UCSD-AML1 (cell line): ENCODE results near the gene AFF1.

Experiments
- DNase-seq: peaks from one replicate; lab custom pipeline; 2025; ENCODE audit not compliant: unreplicated experiment; lab: John Stamatoyannopoulos, UW

Gene AFF1

DNA sequence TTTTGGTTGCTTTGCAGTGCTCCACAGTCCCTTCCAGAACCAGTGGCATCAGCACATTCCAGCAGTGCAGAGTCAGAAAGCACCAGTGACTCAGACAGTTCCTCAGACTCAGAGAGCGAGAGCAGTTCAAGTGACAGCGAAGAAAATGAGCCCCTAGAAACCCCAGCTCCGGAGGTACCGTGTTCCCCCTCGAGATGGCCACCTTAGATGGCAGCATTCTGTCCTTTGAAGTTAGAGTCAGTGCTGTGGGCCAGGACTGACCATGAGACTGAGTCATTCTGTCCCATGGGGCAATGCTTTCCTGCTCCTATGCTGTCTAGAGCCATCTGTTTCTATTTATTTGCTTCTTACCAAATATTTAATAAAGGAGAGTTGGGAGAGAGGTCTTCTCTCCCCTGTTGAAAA lies 173.3 kb downstream of the AFF1 start:
- DNase-seq: no peak

DNA sequence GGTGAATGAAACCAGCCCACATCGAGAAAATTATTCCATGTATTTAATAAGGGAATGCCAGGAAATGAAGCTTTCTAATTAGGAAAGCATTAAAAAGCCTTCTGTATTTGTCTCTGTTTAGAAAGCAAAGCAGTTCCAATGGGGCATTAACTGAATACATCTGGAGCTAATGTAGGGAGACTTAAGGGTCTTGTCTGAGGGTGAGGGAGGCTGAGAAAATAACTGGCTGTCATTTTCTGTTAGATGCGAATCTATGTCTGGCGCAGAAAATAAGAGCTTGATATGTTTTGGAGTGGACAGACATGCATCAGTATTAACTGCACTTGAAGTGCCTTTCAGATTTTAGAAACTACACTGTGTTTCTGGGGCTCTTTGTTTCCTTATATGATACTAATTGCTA lies 174.3 kb downstream of the AFF1 start:
- no peak for DNase-seq

DNA sequence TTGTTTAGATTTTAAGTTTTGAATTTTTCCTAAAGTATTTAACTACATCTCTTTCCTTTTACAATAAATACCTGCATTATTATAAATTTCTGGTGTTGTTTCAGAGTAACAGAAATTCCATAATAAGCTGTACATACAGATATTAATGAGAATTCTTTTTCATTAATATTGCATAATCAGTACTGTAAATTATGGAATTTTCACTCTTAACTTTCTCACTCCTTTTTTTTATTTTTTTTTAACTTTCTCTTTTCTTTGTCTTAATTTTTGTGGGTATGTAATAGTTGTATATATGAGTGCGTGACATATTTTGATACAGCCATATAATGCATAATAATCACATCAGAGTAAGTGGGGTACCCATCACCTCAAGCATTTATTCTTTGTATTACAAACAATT lies 175.1 kb downstream of the AFF1 start:
- no peak for DNase-seq

DNA sequence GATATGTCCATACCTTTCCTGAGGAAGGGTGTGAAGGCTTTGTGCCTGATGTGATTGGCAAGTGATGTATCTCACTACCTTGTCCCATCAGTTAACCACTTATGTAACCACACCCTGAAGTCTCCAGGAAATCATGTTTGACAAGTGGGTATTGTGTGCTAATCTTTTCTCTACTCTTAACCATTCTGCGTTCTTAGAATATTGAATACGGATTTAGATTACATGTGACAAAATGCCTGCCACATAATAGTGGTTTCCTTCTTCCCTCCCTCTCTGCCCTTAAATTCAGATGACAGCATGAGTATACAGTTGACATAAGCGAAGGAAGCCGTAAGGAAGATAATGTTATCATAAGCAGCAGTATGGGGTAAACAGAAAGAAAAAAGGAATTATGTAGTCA lies 177.3 kb downstream of the AFF1 start:
- DNase-seq: no peak

DNA sequence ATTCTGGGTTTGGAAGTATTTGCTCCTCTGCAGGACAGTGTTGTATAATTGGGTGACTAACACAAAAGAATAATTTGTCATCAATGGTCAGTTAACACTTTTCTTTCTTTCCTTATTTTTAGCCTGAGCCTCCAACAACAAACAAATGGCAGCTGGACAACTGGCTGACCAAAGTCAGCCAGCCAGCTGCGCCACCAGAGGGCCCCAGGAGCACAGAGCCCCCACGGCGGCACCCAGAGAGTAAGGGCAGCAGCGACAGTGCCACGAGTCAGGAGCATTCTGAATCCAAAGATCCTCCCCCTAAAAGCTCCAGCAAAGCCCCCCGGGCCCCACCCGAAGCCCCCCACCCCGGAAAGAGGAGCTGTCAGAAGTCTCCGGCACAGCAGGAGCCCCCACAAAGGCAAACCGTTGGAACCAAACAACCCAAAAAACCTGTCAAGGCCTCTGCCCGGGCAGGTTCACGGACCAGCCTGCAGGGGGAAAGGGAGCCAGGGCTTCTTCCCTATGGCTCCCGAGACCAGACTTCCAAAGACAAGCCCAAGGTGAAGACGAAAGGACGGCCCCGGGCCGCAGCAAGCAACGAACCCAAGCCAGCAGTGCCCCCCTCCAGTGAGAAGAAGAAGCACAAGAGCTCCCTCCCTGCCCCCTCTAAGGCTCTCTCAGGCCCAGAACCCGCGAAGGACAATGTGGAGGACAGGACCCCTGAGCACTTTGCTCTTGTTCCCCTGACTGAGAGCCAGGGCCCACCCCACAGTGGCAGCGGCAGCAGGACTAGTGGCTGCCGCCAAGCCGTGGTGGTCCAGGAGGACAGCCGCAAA lies 179.6 kb downstream of the AFF1 start:
- DNase-seq: no peak

DNA sequence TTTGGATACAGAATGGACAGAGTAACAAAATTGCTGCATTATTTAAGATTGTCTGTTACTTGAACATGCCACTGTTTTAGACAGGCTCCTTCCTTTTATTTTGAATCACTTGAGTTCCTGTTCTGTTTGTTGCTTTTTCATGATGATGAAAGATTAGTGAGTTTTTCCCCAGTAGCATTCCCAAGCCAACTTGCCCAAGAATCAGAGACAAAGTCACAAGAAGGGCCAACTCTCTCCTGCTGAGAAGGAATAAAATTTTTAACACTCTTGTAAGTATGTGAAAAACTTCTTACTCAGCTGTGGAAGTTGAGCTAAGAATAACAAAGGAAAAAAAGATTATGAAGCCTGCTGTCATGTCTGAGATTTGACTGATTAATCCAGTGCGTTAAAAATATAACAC lies 181.4 kb downstream of the AFF1 start:
- no peak for DNase-seq

DNA sequence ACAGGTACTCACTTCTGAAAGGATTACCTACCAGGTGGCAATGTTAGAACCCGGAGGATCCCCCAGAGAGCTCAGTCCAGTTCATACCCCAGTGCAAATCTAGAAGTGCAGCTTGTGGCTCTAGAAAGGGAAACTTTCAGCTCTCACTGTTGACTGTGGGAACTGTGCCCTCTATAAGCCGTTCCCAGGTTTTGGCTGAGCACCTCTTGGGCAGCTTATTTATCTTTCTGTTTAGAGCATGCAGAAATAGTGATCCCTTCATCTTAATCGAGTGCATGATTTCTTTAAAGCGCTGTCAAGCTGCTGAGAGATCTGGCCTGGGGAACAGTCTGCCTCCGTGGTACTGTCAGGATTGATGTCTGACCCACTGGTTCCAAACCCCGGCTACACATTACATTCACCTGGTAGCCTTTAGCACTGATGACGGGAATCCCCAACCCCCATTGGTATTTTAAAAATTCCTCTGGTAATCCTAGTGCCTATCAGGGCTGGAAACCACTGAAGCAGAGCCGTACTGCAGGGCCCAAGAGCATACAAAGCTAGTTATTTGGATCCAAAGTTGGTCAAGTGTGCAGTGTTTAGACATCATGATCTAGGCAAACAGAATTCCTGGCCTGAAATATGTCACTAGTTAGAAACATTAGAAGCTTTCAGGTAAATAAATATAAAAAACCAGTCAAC lies 182.4 kb downstream of the AFF1 start:
- DNase-seq: no peak

DNA sequence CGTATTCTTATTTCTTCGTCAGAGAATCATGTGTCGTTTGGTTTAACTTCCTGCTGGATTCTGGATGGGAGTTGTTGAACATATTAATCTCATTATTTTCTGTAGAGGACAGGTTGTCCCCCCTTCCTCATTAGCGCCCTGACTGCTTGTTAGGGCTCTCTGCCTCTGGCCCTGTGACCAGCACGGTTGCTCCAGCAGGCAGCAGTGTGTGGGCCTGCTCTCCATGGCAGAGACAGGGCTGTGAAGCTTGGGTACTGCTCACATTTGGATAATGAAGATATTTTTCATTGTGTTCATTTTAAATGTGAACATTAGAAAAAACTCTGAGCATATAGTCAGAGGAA lies 182.9 kb downstream of the AFF1 start:
- no peak for DNase-seq

DNA sequence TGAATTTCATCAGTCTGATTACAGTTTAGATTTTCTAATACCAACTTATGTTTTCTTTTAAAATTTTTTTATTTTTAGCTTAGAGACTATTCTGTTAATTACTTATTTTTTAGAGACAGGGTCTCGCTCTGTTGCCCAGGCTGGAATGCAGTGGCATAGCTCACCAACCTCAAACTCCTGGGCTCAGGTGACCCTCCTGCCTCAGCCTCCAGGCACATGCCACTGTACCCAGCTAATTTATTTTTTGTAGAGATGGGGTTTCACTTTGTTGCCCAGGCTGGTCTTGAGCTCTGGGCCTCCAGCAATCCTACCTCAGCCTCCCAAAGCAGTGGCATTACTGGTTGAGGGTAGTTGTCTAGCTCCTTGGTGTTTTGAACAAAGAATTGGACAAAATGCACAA lies 183.6 kb downstream of the AFF1 start:
- no peak for DNase-seq

DNA sequence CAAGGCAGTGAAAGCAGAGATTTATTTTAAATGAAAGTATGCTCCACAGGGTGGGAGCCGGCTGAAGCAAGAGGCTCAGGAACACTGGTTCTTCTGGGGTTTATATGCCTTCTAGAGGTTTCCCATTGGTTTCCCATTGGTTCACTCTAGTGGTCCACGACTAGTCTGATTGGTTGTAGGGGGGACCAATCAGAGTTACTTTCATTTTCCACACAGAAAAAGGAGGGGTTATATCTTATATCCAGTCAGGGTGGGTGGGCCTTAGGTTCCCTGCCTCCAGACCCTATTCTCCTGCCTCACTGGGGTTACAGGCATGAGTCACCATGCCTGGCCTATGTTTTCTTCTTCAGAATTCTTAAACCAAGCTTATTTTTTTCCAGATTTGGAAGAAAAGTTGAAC lies 184.0 kb downstream of the AFF1 start:
- DNase-seq: no peak

DNA sequence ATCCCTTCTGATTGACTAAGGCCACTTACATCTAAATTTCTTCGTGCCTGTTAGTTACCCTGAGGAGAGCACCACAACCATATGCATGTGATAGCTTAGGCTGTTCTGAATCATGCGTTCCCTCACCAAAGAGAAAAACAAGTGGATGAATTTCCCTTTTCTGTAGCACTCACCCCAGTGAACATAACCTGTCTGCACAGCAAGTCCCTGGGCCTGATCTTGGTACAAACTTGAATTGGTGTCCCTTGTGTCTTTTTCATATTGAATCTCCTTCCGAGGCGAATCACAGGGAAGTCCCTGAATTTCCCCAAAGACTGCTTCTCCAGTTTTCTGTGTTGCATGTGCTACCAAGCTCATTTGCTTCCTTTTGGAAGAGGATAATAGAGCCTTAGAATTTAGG lies 185.2 kb downstream of the AFF1 start:
- DNase-seq: no peak

DNA sequence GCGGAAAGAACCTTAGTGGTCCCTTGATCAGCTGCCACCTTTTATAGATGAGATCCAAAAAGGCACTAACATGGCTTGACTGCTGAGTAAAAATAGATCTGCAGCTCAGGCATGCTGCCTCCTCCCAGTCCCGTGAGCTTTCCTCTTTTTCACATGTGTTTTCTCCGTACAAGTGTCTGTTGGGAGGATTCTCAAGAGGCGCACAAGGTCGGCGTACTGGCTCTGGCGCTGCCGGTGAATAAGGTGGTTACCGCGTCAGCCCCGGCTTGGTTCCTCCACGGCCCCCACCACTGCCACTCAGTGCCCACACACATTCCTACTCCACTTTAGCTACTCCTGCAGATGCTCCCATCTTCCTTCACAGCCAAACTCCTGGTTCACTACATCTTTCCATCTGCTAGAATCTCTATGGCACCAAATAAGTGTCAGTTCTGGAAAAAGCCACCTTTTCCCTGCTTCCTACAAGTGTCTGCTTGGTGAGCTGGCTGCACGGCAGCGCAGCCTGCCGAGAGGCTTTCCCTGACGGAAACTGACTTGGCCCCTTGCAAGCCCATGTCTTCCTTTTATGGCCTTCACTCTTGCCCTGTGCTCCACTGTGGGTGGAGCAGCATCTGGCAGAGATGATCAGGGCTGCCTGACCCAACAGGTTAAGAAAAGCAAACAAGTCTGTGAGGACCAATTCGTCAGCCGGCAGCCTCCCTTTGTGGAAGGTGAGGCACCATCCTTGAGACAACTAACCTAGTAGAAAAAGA lies 185.8 kb downstream of the AFF1 start:
- DNase-seq: no peak

DNA sequence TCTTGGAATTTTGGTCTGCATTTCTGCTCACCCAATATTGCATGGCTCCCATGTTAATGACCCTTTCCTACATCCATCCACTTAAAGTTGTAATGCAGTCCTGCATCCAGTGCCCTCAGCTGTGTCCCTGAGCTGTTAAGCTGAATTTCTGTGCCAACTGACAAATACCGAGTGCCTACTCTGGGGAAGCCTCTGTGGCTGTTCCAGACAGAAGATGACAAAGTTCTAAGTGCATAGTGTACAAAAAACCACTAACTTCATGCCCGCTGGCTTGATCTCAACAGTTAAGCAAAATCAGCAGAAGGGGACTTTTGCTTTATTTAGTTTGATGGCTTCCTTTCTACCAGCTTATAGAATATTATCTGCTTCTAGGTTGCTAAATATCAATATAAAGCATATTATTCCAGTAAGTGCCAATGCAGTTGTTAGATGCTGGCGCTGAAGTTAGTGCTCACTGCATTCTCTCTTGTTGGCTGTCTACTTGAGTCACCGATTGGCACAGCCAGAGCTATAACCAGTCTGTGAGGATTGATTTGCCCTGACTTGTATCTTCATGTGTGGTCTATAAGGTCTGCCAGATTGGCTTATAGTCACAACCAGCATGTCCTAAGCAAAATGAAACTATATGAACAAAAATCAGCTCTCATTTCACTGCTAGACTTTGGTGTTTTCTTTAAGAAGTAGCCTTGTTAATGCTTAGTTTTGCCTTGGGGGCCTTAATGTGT lies 186.7 kb downstream of the AFF1 start:
- no peak for DNase-seq

DNA sequence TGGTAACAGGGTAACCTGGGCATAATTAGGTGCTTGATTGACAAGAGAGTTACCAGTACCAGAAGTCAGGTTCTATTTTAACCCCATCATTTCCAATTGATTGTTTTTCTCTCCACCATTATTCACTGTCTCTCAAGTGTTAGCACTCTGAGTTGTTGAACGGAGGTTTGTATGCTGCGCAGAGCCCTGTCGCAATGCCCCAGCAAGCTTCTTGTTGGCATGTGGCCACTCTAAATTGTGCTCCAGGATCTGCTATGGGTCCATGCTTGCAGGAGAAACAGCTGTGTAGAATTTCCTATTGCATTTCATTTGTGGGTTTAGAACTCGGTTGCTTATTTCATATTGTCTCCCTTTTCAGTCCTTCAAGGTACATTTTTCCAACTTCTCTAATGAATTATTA lies 187.4 kb downstream of the AFF1 start:
- DNase-seq: no peak

DNA sequence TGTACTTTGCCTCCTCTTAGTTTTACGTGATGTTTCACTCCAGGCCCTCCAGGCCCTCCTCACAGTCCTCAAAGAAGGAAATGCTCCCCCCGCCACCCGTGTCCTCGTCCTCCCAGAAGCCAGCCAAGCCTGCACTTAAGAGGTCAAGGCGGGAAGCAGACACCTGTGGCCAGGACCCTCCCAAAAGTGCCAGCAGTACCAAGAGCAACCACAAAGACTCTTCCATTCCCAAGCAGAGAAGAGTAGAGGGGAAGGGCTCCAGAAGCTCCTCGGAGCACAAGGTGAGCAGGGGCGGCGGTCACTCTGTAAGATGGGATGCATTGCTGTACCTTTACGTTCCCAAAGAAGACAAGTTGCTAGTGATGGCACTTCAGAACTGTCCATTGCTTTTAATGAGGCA lies 191.2 kb downstream of the AFF1 start:
- no peak for DNase-seq

DNA sequence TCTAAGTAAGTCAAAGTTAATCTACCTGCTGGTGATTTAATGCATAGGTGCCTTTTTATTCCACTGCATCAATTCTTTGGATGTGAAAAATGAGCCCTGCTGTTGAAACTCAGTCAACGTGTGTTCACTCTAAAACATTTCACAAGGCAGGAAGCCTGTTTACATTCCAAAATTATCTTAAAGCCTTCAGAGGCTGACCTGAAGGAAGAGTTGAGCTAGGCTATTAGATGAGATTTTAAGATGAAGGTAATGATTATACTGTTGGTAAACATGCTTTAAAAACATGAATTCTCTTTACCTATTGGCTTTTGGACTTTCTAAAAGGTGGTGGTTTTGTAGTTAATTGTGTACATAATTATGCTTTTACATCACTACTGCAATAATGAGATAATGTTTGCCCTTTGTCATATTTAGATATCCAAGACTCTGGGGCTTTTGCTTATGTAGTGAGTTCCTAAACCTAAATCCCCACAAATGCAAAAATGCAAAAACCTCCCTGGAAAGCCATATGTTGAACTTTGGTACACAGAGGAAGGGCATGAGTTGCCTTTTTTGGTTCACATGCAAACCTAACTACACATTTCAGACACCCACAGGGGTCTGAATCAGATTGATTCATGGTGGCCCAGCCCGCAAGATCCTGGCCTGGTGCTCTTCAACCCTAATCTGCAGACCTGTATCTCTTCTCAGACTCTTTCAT lies 193.3 kb downstream of the AFF1 start:
- DNase-seq: no peak

DNA sequence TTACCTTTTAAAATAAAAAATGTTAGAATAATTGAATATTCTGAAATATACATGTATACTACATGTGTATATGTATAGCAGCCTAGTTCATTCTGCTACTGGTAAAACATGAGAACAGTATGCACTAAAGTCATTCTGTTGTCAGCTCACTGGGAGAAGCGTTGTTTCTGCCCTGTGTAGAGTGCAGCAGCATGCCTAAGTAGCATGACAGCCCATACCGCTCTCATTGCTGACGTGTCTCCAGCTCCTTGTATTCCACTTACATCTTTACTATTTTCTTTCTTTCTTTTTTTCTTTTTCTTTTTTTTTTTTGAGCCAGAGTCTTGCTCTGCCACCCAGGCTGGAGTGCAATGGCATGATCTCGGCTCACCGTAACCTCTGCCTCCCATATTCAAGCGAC lies 194.9 kb downstream of the AFF1 start:
- DNase-seq: no peak

DNA sequence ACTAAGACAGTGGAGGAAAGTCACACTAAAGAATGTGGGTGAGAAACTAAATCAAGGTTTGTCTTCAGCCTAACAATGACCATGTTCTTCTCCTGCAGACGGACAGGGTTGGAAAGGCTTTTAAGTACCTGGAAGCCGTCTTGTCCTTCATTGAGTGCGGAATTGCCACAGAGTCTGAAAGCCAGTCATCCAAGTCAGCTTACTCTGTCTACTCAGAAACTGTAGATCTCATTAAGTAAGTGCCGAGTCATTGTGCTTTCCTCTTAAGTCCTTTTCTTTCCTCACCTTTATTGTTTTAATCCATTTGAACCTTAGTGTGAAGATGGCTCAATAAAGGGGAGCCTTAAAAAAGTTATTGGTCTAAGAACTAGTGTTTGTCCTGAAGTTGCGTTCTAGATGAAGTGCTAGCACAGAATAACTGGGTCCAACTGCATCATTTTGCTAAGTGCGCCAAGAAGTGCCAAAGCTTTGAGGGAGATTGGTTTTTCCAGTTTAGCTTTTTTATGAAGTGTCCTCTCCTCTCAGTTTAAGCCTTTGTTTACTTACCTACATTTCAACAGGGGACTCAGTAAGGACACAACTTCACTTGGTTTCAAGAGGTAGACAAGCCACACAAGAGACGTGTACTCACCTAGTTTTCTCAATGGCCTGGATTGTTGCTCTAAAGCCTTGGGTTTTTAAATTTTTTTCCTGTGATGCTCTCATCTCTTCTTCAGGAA lies 196.3 kb downstream of the AFF1 start:
- no peak for DNase-seq

DNA sequence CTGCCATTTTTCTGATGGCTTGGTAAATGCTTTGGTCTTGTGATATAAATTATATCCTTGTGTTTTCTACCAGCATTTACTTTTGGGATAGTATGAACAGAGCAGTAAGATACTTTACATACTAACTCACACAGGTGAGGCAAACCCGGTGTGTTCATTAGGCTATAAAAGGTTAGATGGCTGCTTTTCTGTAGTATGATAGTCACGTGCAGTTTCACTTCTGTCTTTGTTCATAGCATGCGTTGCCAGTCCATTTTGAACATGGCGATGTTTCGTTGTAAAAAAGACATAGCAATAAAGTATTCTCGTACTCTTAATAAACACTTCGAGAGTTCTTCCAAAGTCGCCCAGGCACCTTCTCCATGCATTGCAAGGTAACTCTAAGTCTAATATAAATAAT lies 197.2 kb downstream of the AFF1 start:
- no peak for DNase-seq

DNA sequence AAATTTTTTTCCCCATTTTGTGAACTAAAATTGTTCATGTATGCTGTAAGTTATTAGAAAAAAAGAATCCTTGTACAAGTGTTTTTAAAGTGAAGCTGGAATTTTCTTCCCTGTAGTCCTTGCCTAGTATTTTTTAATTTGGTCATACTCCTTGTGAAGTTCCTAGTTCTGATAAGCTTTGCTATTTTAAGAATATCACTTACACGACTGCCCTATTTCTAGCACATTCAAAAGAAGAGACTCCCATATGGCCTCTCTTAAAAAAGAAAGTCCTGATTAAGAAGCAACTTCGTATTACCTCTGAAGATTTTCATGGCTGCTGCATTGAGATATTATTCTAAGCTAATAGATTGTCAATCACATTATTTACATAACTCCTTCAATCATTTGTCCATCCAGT lies 198.4 kb downstream of the AFF1 start:
- DNase-seq: no peak
